Stimulated activated naive CD8-positive, alpha-beta T cell treated with anti-CD3 and anti-CD28 coated beads, Interleukin-15, amount 100 ng/mL, for 72 hours (primary cell): ENCODE data around the gene ATP2B2.

Experiments used
- ATAC-seq: fragments of 150-1000 bp; cut with Tn5 transposase; 2 replicates; pipeline ENCODE4 v1.10.0; 2021; ENCODE audit warnings: mild to moderate bottlenecking, moderate library complexity
- DNase-seq, 2 donors: peaks; one replicate each; pipeline ENCODE4 v3.0.0; 2021 to 2022
- H3K27ac Mint-ChIP-seq, 2 donors: one replicate each; pipeline ENCODE4 v1.8.0; 2022; ENCODE audit warnings: mild to moderate bottlenecking in 2 of 2, mixed read lengths in 2 of 2, moderate library complexity in 2 of 2
- H3K27me3 Mint-ChIP-seq: one replicate; pipeline ENCODE4 v1.8.0; 2022; ENCODE audit warnings: mixed read lengths
- H3K4me1 Mint-ChIP-seq: one replicate; pipeline ENCODE4 v1.8.0; 2022; ENCODE audit warnings: mild to moderate bottlenecking, mixed read lengths
- H3K4me3 Mint-ChIP-seq, 2 donors: one replicate each; pipeline ENCODE4 v1.8.0; 2022; ENCODE audit warnings: mild to moderate bottlenecking in 2 of 2, mixed read lengths in 2 of 2, moderate library complexity in 1 of 2
- H3K9me3 Mint-ChIP-seq, 2 donors: one replicate each; pipeline ENCODE4 v1.8.0; 2022; ENCODE audit warnings: mixed read lengths in 2 of 2

ATP2B2 gene

GRCh38 chr3:10445561-10446175 is 59.7 kb downstream of the ATP2B2 start:
- Mint-ChIP-seq H3K27ac (no peak overlapping the region), H3K4me3 (no peak overlapping the region), H3K4me1 (peaks cover under 1% of the 10 kb centered on the region), H3K9me3 (no peaks in the 10 kb centered on the region), H3K27me3 (peaks cover 19% of the 10 kb centered on the region)
- DNase-seq (no peak), ATAC-seq (no peak)

DNA sequence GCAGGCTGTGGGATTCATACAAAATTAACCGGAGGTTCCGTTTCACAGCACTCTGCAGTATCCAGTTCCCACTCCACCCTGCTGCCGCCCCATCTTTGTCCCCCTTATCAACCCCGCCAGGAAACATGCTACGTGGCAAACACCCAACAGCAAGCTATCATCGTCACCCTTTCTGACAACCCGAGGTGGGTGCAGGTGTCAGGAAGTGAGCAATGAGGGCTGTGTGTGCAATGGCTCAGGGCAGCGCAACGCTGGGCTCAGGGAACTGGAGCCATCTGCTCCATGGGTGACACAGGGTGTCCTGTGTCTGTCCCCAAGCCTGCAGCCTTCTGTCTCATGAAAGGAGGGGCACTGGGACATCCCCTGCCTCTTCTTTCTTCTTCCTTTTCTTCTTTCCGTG is 60.9 kb downstream of the ATP2B2 start:
- ATAC-seq (no peak), DNase-seq (no peak)
- Mint-ChIP-seq H3K4me1 (peaks cover 6% of the 10 kb centered on the region), H3K4me3 (no peak overlapping the region), H3K27me3 (peaks cover 10% of the 10 kb centered on the region), H3K9me3 (no peaks in the 10 kb centered on the region), H3K27ac (no peak overlapping the region)

DNA sequence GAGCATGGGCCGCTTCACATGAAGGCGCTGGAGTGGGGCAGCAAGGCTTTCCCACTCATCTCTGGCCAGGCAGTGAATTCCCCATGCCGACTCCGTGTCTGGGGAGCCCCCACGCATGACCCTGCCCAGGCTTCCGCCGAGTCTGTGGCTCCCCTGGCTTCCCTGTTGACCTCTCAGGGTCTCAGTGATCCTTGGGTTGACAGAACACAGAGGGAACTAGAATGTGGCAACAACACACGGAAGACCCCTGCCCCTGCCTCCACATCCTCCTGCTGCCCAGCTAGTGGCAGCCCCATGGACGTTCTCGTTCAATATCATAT is 61.3 kb downstream of the ATP2B2 start:
- ATAC-seq: no peak
- no peaks in the 10 kb centered on the region for H3K9me3 Mint-ChIP-seq
- H3K27me3 Mint-ChIP-seq: peaks cover 10% of the 10 kb centered on the region
- H3K4me1 Mint-ChIP-seq: peaks cover 6% of the 10 kb centered on the region
- H3K27ac Mint-ChIP-seq: no peak overlapping the region
- DNase-seq: no peak
- no peak overlapping the region for H3K4me3 Mint-ChIP-seq

- DNase-seq (no peak), ATAC-seq (no peak)
- Mint-ChIP-seq H3K27me3 (peaks cover 10% of the 10 kb centered on the region), H3K4me3 (no peak overlapping the region), H3K27ac (peak overlapping the region in 1 of 2 donors; percentile 0), H3K9me3 (no peaks in the 10 kb centered on the region), H3K4me1 (peaks cover 11% of the 10 kb centered on the region)
These were observed 61.9 kb downstream of the ATP2B2 start for GRCh38 chr3:10443272-10444109.

DNA sequence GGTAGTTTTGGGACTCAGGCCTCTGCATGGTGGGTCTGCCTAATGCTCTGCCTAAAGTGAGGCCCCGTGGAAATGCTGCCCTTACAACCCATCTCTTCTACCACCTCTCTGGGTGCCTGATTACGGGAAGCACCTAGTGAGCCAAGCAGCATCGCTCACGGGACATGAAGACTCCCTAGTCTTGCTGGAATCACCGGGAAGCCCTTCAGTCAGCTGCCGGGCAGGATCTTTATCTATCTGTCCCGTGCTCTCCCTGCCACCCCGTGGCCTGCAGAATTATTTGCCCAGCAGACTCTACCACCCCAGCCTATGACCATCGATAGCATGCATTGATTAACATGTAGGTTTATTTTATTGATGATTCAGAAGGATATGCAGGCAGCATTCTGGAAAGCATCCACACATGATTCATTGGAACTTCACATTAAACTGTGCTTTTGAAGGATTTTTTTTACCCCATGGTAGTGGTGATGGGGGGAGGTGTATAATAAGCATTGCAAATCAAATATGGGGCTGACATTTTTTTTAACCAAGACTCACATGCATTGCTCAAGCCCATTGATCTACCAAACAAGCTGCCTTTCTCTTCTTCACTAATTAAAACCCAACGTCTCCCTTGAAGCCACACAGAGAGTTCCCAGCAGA is 63.1 kb downstream of the ATP2B2 start:
- ATAC-seq: no peak
- peaks cover 10% of the 10 kb centered on the region for H3K27me3 Mint-ChIP-seq
- no peak overlapping the region for H3K4me3 Mint-ChIP-seq
- H3K27ac Mint-ChIP-seq: no peak overlapping the region
- no peaks in the 10 kb centered on the region for H3K9me3 Mint-ChIP-seq
- DNase-seq: no peak
- peaks cover 23% of the 10 kb centered on the region for H3K4me1 Mint-ChIP-seq

- DNase-seq: no peak
- peaks cover 10% of the 10 kb centered on the region for H3K27me3 Mint-ChIP-seq
- H3K4me1 Mint-ChIP-seq: peaks cover 36% of the 10 kb centered on the region
- no peak overlapping the region for H3K27ac Mint-ChIP-seq
- no peaks in the 10 kb centered on the region for H3K9me3 Mint-ChIP-seq
- H3K4me3 Mint-ChIP-seq: no peak overlapping the region
- ATAC-seq: no peak
These were observed 64.7 kb downstream of the ATP2B2 start for GRCh38 chr3:10440684-10441083.

GRCh38 chr3:10438902-10439610 is 66.3 kb downstream of the ATP2B2 start:
- no peak for ATAC-seq
- no peak for DNase-seq
- H3K27ac Mint-ChIP-seq: no peak overlapping the region
- H3K4me1 Mint-ChIP-seq: peaks cover 41% of the 10 kb centered on the region
- H3K9me3 Mint-ChIP-seq: no peaks in the 10 kb centered on the region
- H3K27me3 Mint-ChIP-seq: peaks cover under 1% of the 10 kb centered on the region
- H3K4me3 Mint-ChIP-seq: no peak overlapping the region

DNA sequence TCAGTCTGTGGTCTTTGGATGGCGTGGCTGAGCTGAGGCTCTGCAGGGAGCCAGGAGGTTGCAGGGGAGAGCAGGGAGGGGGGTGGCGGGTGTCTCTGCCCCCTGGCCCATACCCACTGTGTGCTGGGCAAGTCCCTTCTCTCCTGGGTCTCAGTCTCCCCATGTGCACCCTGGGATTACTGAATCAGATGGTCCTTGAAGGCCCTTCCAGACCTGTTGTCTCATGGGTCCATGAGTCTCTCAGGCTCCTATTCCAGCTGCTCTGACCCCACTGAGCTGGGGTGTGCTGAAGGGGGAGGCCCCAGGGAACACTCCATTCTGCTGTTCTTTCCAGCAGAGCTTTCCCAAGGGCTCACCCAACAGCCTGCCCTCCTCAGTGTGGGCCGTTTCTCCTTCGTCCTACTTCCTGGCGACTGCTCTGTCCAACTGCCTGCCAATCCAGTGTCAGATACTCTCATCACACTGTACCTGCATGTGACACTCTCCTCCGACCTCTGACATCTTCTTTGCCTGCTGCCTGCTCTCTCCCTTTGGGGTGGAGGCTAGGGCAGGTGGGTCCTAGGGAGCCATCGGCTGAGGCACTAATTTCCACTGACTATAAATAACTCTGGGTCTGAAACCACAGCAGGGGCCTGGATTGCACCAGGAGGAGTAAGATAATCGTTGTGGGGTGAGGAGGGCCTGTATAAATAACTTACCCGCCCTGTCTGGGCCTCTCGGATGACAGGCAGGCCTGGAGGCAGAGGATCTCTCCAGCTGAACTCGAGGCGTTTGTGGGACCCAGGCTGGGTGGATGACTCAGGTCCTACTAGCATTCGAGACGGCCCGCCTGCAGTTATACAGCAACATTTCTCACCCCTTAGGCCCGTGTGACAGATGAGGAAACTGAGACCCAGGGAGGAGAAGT is 67.1 kb downstream of the ATP2B2 start:
- H3K4me1 Mint-ChIP-seq: peaks cover 43% of the 10 kb centered on the region
- peak overlapping the region in 1 of 2 donors; percentile 19 for H3K4me3 Mint-ChIP-seq
- peak; percentile 3 for ATAC-seq
- H3K9me3 Mint-ChIP-seq: no peaks in the 10 kb centered on the region
- no peaks in the 10 kb centered on the region for H3K27me3 Mint-ChIP-seq
- no peak for DNase-seq
- peak overlapping the region in 1 of 2 donors; percentile 73 for H3K27ac Mint-ChIP-seq

DNA sequence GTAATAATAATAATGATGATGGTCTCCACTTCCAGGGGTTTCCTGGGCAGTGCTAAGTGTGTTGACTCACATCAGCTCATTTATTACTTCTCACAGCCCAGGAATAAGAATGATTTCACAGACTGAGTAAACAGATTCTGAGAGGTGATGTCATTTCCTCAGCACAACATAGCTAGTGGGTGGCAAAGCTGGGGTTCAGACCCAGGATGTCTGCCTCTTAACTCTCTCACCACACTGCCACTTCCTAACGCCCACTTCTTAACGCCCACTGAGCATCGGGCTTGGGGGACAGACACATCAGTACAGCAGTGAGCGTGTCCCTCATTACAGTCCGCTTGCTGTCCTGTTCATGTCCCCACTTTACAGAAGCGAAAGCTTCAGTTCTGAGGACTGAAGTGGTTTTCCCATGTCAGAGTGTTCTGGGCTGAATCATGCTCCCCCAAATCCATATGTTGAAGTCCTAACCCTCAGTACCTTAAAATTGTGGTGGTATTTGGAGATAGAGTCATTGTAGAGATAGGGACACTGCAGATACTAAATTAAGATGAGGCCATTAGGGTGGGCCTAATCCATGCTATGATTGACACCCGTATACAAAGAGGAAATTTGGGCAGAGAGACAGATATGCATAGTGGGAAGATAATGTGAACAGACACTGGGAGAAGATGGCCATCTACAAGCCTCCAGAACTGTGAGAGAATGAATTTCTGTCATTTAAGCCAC is 68.0 kb downstream of the ATP2B2 start:
- DNase-seq: peak; percentile 52 to 79
- Mint-ChIP-seq H3K4me3 (peak overlapping the region; percentile 26 to 55), H3K27me3 (no peaks in the 10 kb centered on the region), H3K27ac (peak overlapping the region; percentile 16 to 68), H3K4me1 (peaks cover 43% of the 10 kb centered on the region), H3K9me3 (no peaks in the 10 kb centered on the region)
- ATAC-seq: peak; percentile 94

DNA sequence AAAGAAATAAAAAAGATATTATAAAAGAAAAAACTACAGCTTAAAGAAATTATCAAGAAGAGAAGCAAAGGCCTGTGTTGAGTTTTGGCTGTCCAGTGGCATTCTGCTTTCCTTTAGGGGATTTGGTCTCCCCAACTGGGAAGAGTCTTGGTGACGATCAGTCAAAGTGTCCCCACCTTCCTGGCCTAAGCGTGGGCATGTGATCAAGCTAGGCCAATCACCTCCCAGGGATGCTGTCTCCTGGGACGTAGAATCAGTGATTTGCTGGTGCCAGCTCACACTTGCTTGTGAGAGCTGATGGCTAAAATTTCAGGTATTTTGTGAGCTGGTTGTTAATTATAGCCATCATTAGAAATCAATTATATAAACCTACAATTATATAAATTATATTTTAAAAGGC is 69.5 kb downstream of the ATP2B2 start:
- H3K4me1 Mint-ChIP-seq: peaks cover 43% of the 10 kb centered on the region
- no peak for ATAC-seq
- no peak overlapping the region for H3K27ac Mint-ChIP-seq
- no peaks in the 10 kb centered on the region for H3K27me3 Mint-ChIP-seq
- no peaks in the 10 kb centered on the region for H3K9me3 Mint-ChIP-seq
- H3K4me3 Mint-ChIP-seq: no peak overlapping the region
- no peak for DNase-seq

DNA sequence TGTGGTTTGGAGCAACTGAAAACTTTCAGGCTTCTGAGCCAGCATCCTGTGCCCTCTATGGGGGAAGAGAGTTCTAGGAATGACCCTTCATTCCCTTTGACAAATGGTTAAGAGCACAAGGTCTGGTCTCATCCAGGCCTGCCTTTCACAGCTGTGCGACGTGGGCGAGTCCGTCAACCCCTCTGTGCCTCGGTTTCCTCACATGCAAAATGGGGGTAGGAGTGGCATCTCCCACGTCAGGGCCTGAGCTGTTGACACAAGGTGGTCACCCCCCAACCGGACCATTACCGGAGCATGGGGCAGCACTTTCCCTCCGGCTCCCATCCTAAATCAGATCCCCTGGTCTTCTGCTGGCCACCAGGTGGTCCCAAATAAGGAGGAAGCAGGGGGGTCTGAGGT is 70.4 kb downstream of the ATP2B2 start:
- no peak for DNase-seq
- no peak for ATAC-seq
- Mint-ChIP-seq H3K4me1 (peaks cover 37% of the 10 kb centered on the region), H3K27ac (no peak overlapping the region), H3K4me3 (no peak overlapping the region), H3K27me3 (no peaks in the 10 kb centered on the region), H3K9me3 (no peaks in the 10 kb centered on the region)

- H3K27ac Mint-ChIP-seq: peak overlapping the region in 1 of 2 donors; percentile 8
- H3K4me3 Mint-ChIP-seq: no peak overlapping the region
- ATAC-seq (no peak), DNase-seq (no peak)
- H3K27me3 Mint-ChIP-seq: no peaks in the 10 kb centered on the region
- H3K4me1 Mint-ChIP-seq: peaks cover 37% of the 10 kb centered on the region
- H3K9me3 Mint-ChIP-seq: no peaks in the 10 kb centered on the region
These were observed 71.0 kb downstream of the ATP2B2 start for GRCh38 chr3:10434144-10434937.

DNA sequence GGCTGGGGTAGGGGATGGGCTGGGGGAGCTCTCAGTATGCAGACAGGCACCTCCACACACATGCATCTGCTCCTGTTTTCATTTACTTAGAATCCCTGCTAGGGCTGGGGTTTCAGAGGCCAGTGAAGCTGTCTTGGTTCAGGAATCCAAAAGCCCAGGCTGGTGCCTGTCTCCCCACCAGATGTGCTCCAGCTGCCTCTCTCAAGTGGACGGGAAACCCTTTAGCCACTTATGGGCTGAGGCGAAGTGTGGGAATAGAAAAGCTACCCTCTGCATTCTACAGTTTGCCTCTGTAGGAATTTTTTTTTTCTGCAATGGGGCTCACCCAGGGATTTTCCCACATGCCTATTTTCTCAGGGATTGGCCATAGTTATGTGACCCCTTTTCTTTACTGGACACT is 72.5 kb downstream of the ATP2B2 start:
- H3K27ac Mint-ChIP-seq: no peak overlapping the region
- H3K9me3 Mint-ChIP-seq: no peaks in the 10 kb centered on the region
- ATAC-seq: no peak
- H3K4me1 Mint-ChIP-seq: peaks cover 27% of the 10 kb centered on the region
- no peak for DNase-seq
- H3K4me3 Mint-ChIP-seq: no peak overlapping the region
- no peaks in the 10 kb centered on the region for H3K27me3 Mint-ChIP-seq
